Keratinocyte (primary cell): ENCODE data around the gene CFAP70. TPM values are rescaled to one million over a fixed set of nuclear protein-coding genes. Genes with fewer than 3 reads are reported as not detected.

Source experiments
- DNase-seq: peaks from one replicate; pipeline ENCODE4 v3.0.0-alpha.2; 2011; ENCODE audit warnings: low read depth, missing footprints, low spot score
- FAIRE-seq: peaks from 2 replicates; lab custom pipeline; 2011; peaks lifted over from hg19 to GRCh38; lab: Jason Lieb, UNC
- H2AFZ ChIP-seq: 2 replicates; pipeline ENCODE4 v1.6.0; 2012; ENCODE audit warnings: low read length, control low read depth, inconsistent platforms; ENCODE audit not compliant: control insufficient read depth
- H3K27ac ChIP-seq: 2 replicates; pipeline ENCODE4 v1.5.1; 2011; ENCODE audit warnings: low read length; ENCODE audit not compliant: control insufficient read depth, insufficient read depth
- H3K27me3 ChIP-seq: 3 replicates; pipeline ENCODE4 v1.6.0; 2011; ENCODE audit warnings: low read length; ENCODE audit not compliant: control insufficient read depth, insufficient read depth; ENCODE audit errors: extremely low read depth
- H3K36me3 ChIP-seq, 2 experiments: 2 replicates in 1 of 2; 3 replicates in 1 of 2; pipeline ENCODE4 v1.5.1; 2011; ENCODE audit warnings: low read length in 2 of 2, mild to moderate bottlenecking in 1 of 2; ENCODE audit not compliant: control insufficient read depth in 2 of 2, insufficient read depth in 2 of 2; ENCODE audit errors: extremely low read depth in 1 of 2
- H3K4me1 ChIP-seq: 3 replicates; pipeline ENCODE4 v1.5.1; 2011; ENCODE audit warnings: low read length; ENCODE audit not compliant: control insufficient read depth, insufficient read depth; ENCODE audit errors: extremely low read depth
- H3K4me2 ChIP-seq: 3 replicates; pipeline ENCODE4 v1.6.0; 2011; ENCODE audit warnings: low read depth, low read length; ENCODE audit not compliant: control insufficient read depth, insufficient read depth; ENCODE audit errors: extremely low read depth
- H3K4me3 ChIP-seq, 3 experiments: fragments of 200-600 bp in 1 of 3; sonication (generic) in 1 of 3; 2 replicates in 2 of 3; 3 replicates in 1 of 3; pipeline ENCODE4 v1.5.1; 2011 to 2016; ENCODE audit warnings: low read length in 3 of 3, mild to moderate bottlenecking in 3 of 3, control low read depth in 2 of 3, inconsistent platforms in 1 of 3, low read depth in 1 of 3, mixed read lengths in 1 of 3, mixed run types in 1 of 3, moderate library complexity in 1 of 3; ENCODE audit not compliant: control insufficient read depth in 2 of 3, insufficient read depth in 2 of 3; ENCODE audit errors: extremely low read depth in 1 of 3
- H3K79me2 ChIP-seq: 2 replicates; pipeline ENCODE4 v1.6.0; 2012; ENCODE audit warnings: low read length; ENCODE audit not compliant: control insufficient read depth, insufficient read depth
- H3K9ac ChIP-seq: 3 replicates; pipeline ENCODE4 v1.6.0; 2011; ENCODE audit warnings: low read length; ENCODE audit not compliant: control insufficient read depth, insufficient read depth; ENCODE audit errors: extremely low read depth
- H3K9me1 ChIP-seq: 3 replicates; pipeline ENCODE4 v1.6.0; 2011; ENCODE audit warnings: low read length; ENCODE audit not compliant: control insufficient read depth, insufficient read depth; ENCODE audit errors: extremely low read depth
- H3K9me3 ChIP-seq: 2 replicates; pipeline ENCODE4 v1.5.1; 2012; ENCODE audit warnings: low read depth, low read length; ENCODE audit not compliant: control insufficient read depth
- H4K20me1 ChIP-seq: 3 replicates; pipeline ENCODE4 v1.6.0; 2011; ENCODE audit warnings: low read length; ENCODE audit not compliant: control insufficient read depth, insufficient read depth; ENCODE audit errors: extremely low read depth
- EZH2 ChIP-seq: IDR thresholded peaks from one replicate; pipeline ENCODE4 v1.6.1; 2012; ENCODE audit warnings: inconsistent platforms, mild to moderate bottlenecking, low read length, moderate library complexity
- dilution Hi-C: fragments of 300-500 bp; cut with MboI; formaldehyde crosslinking; loops from one replicate; pipeline ENCODE4 v1.7.0; 2020; ENCODE audit warnings: low sequenced_read_pairs; ENCODE audit not compliant: extremely low pct_ligation_motif_present
- polyA plus RNA-seq, 5 experiments: library from polyadenylated mRNA; depleted of rRNA in 3 of 5; stranded (reverse) in 3 of 5; stranded (forward) in 1 of 5; unstranded in 1 of 5; fragments of >200 nt; gene quantifications; 1 replicate in 1 of 5; 2 replicates in 3 of 5; 3 replicates in 1 of 5; pipeline versions ENCODE4 v1.2.1 to v1.2.3, GENCODE V29; 2011 to 2012; ENCODE audit warnings: missing spikeins in 2 of 5, low read depth in 1 of 5, low replicate concordance in 1 of 5
- TF ChIP-seq, protein P1 (sequence below), 3 experiments: IDR thresholded peaks in 1 of 3; conservative IDR thresholded peaks in 1 of 3; optimal IDR thresholded peaks in 1 of 3; 2 replicates in 2 of 3; 3 replicates in 1 of 3; pipeline versions ENCODE3 to v1.5.1; 2011; ENCODE audit warnings: low read length in 3 of 3, mild to moderate bottlenecking in 3 of 3, moderate library complexity in 2 of 3, control low read depth in 1 of 3, inconsistent platforms in 1 of 3; ENCODE audit not compliant: insufficient read depth in 2 of 3; ENCODE audit errors: extremely low read depth in 1 of 3

Gene CFAP70
- polyA plus RNA-seq, 1 donor (not counting 4 experiments of a cell fraction or from before 2014, with no cell fraction given): 2.1 TPM

- dilution Hi-C loops: no loop called here
- H3K36me3 ChIP-seq: peaks cover 3 to 17% of the 10 kb centered on the region in 2 experiments
Observed at GRCh38 chr10:73234695-73235094, 124.0 kb downstream of the CFAP70 start.

DNA sequence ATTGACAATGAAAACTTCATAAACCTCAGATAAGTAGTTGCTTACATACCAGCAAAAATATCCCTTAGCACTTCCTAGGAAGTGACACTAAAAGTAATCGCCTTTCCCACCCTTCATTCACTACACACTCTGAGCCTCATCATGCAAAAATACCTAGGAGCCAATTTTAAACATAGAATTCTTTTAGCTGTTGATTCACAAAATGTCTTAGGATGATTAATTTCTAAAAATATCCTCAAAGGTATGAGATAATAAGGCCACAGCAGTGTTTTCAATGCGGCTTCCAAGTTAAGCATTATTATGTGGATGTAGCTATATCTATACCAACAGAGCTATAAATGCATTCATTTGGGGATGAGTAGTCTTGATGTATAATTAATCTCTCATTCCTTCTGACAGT lies 124.8 kb downstream of the CFAP70 start:
- no peaks in the 10 kb centered on the region for H3K27me3 ChIP-seq
- FAIRE-seq: no peak

More at GRCh38 chr10:73234695-73235094, 124.0 kb downstream of the CFAP70 start:
- Histone ChIP-seq H3K27me3 (no peaks in the 10 kb centered on the region), H3K9ac (no peak overlapping the region), H3K4me1 (no peaks in the 10 kb centered on the region), H3K9me3 (no peaks in the 10 kb centered on the region), H3K4me2 (no peak overlapping the region), H4K20me1 (no peaks in the 10 kb centered on the region), H2AFZ (no peak overlapping the region), H3K27ac (no peak overlapping the region), H3K9me1 (no peaks in the 10 kb centered on the region), H3K4me3 (no peak overlapping the region), H3K79me2 (no peaks in the 10 kb centered on the region)
- TF ChIP-seq EZH2: no peak
- TF ChIP-seq, protein P1, sequence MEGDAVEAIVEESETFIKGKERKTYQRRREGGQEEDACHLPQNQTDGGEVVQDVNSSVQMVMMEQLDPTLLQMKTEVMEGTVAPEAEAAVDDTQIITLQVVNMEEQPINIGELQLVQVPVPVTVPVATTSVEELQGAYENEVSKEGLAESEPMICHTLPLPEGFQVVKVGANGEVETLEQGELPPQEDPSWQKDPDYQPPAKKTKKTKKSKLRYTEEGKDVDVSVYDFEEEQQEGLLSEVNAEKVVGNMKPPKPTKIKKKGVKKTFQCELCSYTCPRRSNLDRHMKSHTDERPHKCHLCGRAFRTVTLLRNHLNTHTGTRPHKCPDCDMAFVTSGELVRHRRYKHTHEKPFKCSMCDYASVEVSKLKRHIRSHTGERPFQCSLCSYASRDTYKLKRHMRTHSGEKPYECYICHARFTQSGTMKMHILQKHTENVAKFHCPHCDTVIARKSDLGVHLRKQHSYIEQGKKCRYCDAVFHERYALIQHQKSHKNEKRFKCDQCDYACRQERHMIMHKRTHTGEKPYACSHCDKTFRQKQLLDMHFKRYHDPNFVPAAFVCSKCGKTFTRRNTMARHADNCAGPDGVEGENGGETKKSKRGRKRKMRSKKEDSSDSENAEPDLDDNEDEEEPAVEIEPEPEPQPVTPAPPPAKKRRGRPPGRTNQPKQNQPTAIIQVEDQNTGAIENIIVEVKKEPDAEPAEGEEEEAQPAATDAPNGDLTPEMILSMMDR (optimal IDR thresholded peaks at IDR 0.05 in 1 of 3, IDR thresholded peaks at IDR 0.05 in 1 of 3, conservative IDR thresholded peaks at IDR 0.05 in 1 of 3; ENCODE audit: extremely low read depth in 1 of 3, insufficient read depth in 2 of 3, low read length in 3 of 3): no peak
- FAIRE-seq (no peak), DNase-seq (no peak)

More for the DNA sequence above, 124.8 kb downstream of the CFAP70 start:
- Histone ChIP-seq H4K20me1 (no peaks in the 10 kb centered on the region), H3K4me1 (no peaks in the 10 kb centered on the region), H3K27ac (no peak overlapping the region), H3K9me3 (no peaks in the 10 kb centered on the region), H3K4me3 (no peak overlapping the region), H2AFZ (no peak overlapping the region), H3K4me2 (no peak overlapping the region), H3K79me2 (no peaks in the 10 kb centered on the region), H3K9me1 (no peaks in the 10 kb centered on the region), H3K9ac (no peak overlapping the region), H3K36me3 (peaks cover 3 to 12% of the 10 kb centered on the region in 2 experiments)
- dilution Hi-C loops: no loop called here
- TF ChIP-seq, protein P1 (optimal IDR thresholded peaks at IDR 0.05 in 1 of 3, IDR thresholded peaks at IDR 0.05 in 1 of 3, conservative IDR thresholded peaks at IDR 0.05 in 1 of 3; ENCODE audit: extremely low read depth in 1 of 3, insufficient read depth in 2 of 3, low read length in 3 of 3): no peak
- no peak for TF ChIP-seq EZH2
- no peak for DNase-seq
